Measurements from ENCODE around the gene SEMA3F. TPM values are rescaled to one million over a fixed set of nuclear protein-coding genes. Genes with fewer than 3 reads are reported as not detected.

Gene SEMA3F
- total RNA-seq, 4 donors from 2014 or later = 18.3 to 46.2 (median 33.8) TPM

DNA sequence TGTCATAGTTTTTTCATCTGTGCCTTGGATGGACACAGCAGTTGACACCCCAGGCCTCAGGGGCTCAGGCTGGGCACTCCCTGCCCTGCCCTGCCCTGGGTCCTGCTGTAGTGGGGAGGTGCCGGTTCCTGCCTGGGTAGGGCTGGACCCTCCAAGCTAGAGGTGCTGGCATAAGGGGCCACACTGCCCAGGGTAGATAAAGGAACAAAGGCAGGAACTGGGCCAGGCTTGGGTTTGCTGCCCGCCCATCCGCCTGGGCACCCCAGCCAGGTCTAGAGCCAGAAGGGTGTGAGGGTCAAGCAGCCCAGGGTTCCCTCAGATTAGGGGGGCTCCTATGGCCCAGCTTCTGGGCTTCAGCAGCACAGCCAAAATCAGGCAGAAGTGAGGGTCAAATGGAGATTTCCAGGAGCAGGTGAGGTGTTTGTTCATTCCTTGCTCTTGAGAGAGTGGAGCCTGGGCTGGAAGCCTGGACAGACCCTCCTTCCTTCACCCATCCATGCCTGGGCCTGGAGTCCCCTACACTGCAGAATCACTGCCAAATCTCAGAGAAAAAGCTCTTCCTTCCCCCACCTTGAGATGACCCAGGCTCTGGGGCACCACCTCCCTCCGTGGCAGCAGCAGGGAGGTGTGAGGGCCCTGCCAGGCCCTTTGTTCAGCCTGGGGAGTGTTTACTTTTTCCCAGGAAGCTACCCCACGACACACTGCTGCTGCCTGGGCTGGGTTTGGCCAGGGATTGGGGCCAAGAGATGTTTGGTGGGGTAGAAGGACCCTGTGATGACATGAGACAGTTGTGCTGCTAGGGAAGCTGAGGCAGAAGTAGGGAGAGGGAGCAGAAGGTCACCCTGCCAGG is 7.1 kb downstream of the SEMA3F start:
- ATAC-seq (ENCODE audit: low FRiP score) (no peak), DNase-seq (ENCODE audit: low spot score) (no peak)
- TF ChIP-seq, protein P1, sequence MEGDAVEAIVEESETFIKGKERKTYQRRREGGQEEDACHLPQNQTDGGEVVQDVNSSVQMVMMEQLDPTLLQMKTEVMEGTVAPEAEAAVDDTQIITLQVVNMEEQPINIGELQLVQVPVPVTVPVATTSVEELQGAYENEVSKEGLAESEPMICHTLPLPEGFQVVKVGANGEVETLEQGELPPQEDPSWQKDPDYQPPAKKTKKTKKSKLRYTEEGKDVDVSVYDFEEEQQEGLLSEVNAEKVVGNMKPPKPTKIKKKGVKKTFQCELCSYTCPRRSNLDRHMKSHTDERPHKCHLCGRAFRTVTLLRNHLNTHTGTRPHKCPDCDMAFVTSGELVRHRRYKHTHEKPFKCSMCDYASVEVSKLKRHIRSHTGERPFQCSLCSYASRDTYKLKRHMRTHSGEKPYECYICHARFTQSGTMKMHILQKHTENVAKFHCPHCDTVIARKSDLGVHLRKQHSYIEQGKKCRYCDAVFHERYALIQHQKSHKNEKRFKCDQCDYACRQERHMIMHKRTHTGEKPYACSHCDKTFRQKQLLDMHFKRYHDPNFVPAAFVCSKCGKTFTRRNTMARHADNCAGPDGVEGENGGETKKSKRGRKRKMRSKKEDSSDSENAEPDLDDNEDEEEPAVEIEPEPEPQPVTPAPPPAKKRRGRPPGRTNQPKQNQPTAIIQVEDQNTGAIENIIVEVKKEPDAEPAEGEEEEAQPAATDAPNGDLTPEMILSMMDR (IDR thresholded peaks at IDR 0.05) = no peak

DNA sequence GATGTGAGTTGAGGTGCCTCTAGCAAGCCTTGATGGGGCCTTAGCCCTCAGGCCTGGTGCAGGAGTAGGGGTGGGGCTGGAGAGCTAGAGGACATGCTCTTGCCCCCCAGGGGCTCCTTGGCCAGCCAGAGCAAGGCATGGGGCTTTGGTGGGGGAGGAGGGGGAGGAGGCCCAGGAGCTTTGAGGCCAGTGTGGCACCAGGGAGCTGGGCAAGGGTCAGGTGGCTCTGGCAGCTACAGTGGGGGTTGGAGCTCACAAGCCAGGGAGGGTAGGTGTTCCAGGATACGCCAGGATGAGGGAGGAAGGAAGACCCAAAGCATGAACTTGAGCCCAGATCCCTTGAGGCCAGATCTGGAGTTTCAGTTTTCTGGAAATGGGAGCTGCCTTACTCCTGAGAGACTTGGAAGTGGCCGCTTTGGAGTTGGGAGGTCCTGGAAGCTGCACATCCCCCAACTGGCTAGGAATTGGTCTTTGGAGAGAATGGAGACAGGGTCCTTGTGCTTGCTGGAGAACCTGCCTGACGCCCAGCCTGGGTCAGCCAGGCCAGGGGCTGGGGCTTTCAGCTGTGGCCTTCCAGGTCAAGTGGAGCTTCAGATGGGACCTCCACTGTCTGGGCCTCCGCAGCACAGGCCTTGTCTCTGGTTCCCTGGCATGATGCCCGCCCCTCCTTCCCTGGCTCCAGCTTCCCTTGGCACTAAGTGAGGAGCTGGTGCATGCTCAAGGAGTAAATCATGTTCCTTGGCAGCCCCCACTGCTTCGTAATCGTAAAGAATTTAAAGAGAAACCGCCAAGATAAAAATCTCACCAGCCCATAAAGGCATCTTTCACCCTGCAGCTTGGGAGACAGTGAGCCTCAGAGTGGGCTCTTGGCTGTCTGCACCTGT is 8.7 kb downstream of the SEMA3F start:
- DNase-seq (ENCODE audit: low spot score) = peak; percentile 70
- TF ChIP-seq, protein P1 (IDR thresholded peaks at IDR 0.05) = no peak
- peak; percentile 55 for ATAC-seq (ENCODE audit: low FRiP score)

DNA sequence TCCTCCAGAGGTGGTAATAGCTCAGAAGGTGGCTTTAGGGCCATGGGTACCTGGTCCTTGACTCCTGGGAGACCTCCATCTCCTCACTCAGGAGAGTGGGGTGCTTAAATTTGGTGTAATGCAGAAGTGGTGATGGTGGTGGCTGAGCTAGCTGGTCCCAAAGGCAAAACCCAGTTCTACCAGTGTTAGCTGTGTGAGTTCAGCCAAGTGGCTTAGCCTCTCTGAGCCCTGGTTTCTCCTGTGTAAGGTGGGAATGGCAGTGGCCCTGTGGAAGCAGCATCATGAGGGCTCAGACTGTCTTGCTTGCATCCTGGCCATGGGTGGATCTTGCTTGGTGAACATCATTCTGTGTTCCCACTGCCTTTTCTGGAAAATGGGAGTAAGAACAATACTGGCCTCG is 9.4 kb downstream of the SEMA3F start:
- TF ChIP-seq, protein P1 (IDR thresholded peaks at IDR 0.05) = no peak
- ATAC-seq (ENCODE audit: low FRiP score) (no peak), DNase-seq (ENCODE audit: low spot score) (no peak)

DNA sequence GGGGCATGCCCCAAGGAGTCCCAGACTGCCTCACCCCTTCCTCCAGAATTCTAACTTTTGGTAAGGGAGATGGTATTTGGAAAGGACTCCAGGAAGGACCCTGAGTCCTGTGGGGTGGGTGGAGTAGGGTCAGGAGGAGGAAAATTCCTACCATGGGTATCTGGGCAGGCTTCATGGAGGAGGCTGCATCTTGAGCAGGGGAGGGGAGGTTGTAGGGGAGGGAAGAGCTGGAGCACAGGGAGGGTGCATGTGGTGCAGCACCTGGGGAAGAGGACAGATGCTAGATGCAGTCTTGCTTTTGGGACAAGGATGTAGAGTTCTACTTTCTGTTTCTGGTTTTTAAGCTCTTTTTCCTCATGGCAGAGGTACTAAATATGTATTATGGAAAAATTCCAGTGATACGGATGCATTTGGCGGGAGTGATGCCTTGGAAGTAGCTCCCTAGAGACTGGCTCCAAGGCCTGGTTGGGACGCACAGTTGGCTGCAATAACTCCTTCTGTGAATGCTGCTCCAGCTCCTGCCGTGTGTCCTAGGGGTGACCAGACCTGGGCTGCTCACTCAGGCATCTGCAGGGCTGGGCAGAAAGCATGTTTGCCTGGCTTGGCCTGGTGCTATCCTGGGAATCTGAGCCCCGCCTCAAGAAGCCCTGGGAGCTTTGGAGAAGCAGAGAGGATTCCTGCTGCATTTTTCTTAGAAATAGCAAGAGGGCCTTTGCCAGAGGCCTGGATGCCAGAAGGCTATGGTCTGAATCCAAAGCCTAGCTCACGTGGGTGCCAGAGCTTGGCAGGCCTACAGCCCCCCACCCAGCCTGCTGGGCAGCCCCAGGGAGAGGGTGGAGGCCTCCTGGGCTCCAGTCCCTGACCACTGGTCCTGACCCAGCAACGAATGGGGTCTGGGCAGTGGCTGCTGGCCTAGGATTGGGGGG is 10.1 kb downstream of the SEMA3F start:
- peak; percentile 24 for ATAC-seq (ENCODE audit: low FRiP score)
- no peak for DNase-seq (ENCODE audit: low spot score)
- TF ChIP-seq, protein P1 (IDR thresholded peaks at IDR 0.05) = no peak

DNA sequence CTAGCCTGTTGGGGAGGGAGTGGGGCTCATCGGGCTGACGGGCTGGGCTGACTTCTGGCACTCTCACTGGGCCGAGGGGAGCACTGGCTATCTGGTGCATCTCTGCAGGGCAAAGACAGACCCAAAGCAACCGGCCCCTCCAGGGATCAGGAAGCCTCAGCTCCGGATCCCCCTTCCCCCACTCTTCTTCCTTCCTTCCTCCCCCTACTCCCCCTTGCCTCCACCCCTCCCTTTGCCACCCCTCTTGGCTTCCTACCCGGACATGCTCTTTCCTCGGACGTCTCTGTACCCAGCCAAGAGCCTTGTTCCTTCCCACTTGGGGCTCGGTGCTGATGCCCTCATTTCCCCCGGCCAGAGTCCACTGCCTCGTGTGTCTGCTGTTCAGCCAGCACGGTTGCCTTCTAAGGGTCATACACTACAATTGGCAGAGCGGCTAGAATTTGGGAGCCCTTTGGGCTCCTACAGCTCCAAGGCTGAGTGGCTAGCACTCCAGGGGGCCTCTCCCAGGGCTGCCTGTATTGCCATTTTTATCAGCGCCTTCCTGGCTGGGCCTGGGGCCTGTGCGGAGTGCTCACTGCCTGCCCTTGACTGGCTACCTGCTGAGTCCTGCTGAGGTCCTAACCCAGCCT is 10.9 kb downstream of the SEMA3F start:
- ATAC-seq (ENCODE audit: low FRiP score) = no peak
- TF ChIP-seq, protein P1 (IDR thresholded peaks at IDR 0.05) = no peak
- no peak for DNase-seq (ENCODE audit: low spot score)

DNA sequence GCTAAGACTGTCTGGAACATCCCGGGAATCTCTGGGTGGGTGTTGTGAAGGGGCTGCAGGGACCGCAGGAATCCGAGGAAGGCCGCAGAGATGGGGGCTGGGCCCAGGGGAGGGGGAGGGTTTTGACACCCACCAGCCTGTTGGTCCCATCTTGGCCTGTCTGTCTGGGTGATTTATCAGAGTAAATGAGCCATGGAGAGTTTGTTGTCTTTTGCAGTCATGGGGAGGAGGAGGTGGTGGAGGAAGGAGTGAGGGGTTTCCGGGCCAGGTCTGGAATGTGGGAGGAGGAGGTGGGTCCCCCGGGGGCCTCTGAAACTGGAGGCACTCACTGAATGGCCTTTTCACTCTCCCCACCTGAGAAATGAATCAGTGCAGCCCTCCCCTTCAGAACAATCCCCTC is 11.5 kb downstream of the SEMA3F start:
- TF ChIP-seq, protein P1 (IDR thresholded peaks at IDR 0.05) = no peak
- DNase-seq (ENCODE audit: low spot score) = no peak
- no peak for ATAC-seq (ENCODE audit: low FRiP score)

Measured in omental fat pad (tissue), 4 donors.